GM12891 (cell line): ENCODE results near the gene CHCHD4.

Source experiments
- DNase-seq: peaks from one replicate; pipeline ENCODE4 v3.0.0; 2011; ENCODE audit warnings: low spot score; ENCODE audit not compliant: insufficient read length
- FAIRE-seq: peaks from 2 replicates; lab custom pipeline; 2011; peaks lifted over from hg19 to GRCh38; lab: Jason Lieb, UNC
- PAX5 ChIP-seq: IDR thresholded peaks from 2 replicates; pipeline ENCODE4 v1.6.1; 2011; ENCODE audit warnings: low read length, moderate library complexity, mild to moderate bottlenecking; ENCODE audit not compliant: insufficient read depth, severe bottlenecking
- SPI1 ChIP-seq: IDR thresholded peaks from 2 replicates; pipeline ENCODE4 v1.6.1; 2011; ENCODE audit warnings: low read depth, low read length, control low read depth
- TAF1 ChIP-seq: IDR thresholded peaks from 2 replicates; pipeline ENCODE4 v1.6.1; 2011; ENCODE audit warnings: low read depth, low read length, control low read depth

Gene CHCHD4

GRCh38 chr3:14063152-14063551 lies 61.5 kb downstream of the CHCHD4 start:
- no peak for TF ChIP-seq PAX5
- TF ChIP-seq TAF1, result no peak
- no peak for TF ChIP-seq SPI1
- DNase-seq, result no peak
- FAIRE-seq, result no peak
